Naive thymus-derived CD8-positive, alpha-beta T cell (primary cell): ENCODE results near the gene LHX4. TPM values are rescaled to one million over a fixed set of nuclear protein-coding genes. Genes with fewer than 3 reads are reported as not detected.
"Not testable (repeated sequence)": the region's sequence is repeated elsewhere in the genome, so short reads cannot be mapped to it uniquely, and the experiment has no call there.

ENCODE experiments used
- ATAC-seq, 2 donors: fragments of 150-1000 bp; cut with Tn5 transposase in 1 of 2; sonication (Bioruptor Pico), chemical (Tn5 transposase) in 1 of 2; 1 replicate in 1 of 2; 2 replicates in 1 of 2; pipeline ENCODE4 v1.10.0; 2021; ENCODE audit warnings: mild to moderate bottlenecking in 2 of 2, moderate library complexity in 2 of 2
- POLR2A ChIA-PET: fragments of 350-600 bp; sonication (Branson Sonifier 250); formaldehyde crosslinking; loops from one replicate; lab custom pipeline; 2021; ENCODE audit warnings: antibody characterized with exemption; lab: Charles Lee
- DNase-seq, 10 donors: peaks; one replicate each; pipeline versions ENCODE4 v3.0.0 to v3.0.0-alpha.2; 2020 to 2022
- H3K27ac Mint-ChIP-seq, 10 donors: one replicate each; pipeline ENCODE4 v1.8.0; 2020 to 2022; ENCODE audit warnings: mild to moderate bottlenecking in 10 of 10, mixed read lengths in 10 of 10, moderate library complexity in 4 of 10, inconsistent platforms in 1 of 10
- H3K27me3 Mint-ChIP-seq, 5 donors: one replicate each; pipeline ENCODE4 v1.8.0; 2021 to 2022; ENCODE audit warnings: mixed read lengths in 5 of 5
- H3K36me3 Mint-ChIP-seq, 3 donors: one replicate each; pipeline ENCODE4 v1.8.0; 2020 to 2022; ENCODE audit warnings: mixed read lengths in 3 of 3, mild to moderate bottlenecking in 2 of 3, inconsistent platforms in 1 of 3
- H3K4me1 Mint-ChIP-seq, 4 donors: one replicate each; pipeline ENCODE4 v1.8.0; 2021 to 2022; ENCODE audit warnings: mixed read lengths in 4 of 4
- H3K4me3 Mint-ChIP-seq, 10 donors: one replicate each; pipeline ENCODE4 v1.8.0; 2020 to 2022; ENCODE audit warnings: mild to moderate bottlenecking in 10 of 10, mixed read lengths in 10 of 10, moderate library complexity in 6 of 10, inconsistent platforms in 1 of 10
- H3K9me3 Mint-ChIP-seq, 9 donors: one replicate each; pipeline ENCODE4 v1.8.0; 2020 to 2022; ENCODE audit warnings: mixed read lengths in 9 of 9, mild to moderate bottlenecking in 3 of 9, inconsistent platforms in 1 of 9, moderate library complexity in 1 of 9
- polyA plus RNA-seq, 3 donors: library from polyadenylated mRNA; unstranded; fragments of 300-500 nt; fragmentation: Illumina TruSeq; gene quantifications; one replicate each; pipeline ENCODE4 v1.2.3, GENCODE V29; 2021
- total RNA-seq, 8 experiments: library from RNA in 2 of 8; stranded (reverse) in 2 of 8; gene quantifications; one replicate each; pipeline ENCODE4 v1.2.3 and lab custom pipeline; 2021 to 2026

Gene LHX4
- total and polyA plus RNA-seq, 5 experiments from 2014 or later, result 0.09 to 0.25 (median 0.12) TPM; not detected in 2

- POLR2A ChIA-PET, result no interaction called here
- no peak overlapping the region for H3K27ac Mint-ChIP-seq
- DNase-seq (peak in 1 of 10 donors; percentile 23), ATAC-seq (no peak)
- H3K4me3 Mint-ChIP-seq, result no peak overlapping the region
- no peaks in the 10 kb centered on the region for H3K27me3 Mint-ChIP-seq
- H3K9me3 Mint-ChIP-seq, result no peaks in the 10 kb centered on the region
- peaks cover 0 to 21% (median 3%) of the 10 kb centered on the region in 3 donors for H3K36me3 Mint-ChIP-seq
- H3K4me1 Mint-ChIP-seq, result peaks cover 0 to 2% (median 0%) of the 10 kb centered on the region in 4 donors
Observed at GRCh38 chr1:180199018-180199417, 31.0 kb upstream of the LHX4 start.

GRCh38 chr1:180201451-180202200 is 28.4 kb upstream of the LHX4 start:
- ATAC-seq, result no peak

GRCh38 chr1:180202588-180202987 is 27.5 kb upstream of the LHX4 start:
- H3K9me3 Mint-ChIP-seq, DNase-seq, H3K36me3 Mint-ChIP-seq, ATAC-seq, H3K27me3 Mint-ChIP-seq, H3K4me1 Mint-ChIP-seq, POLR2A ChIA-PET, H3K4me3 Mint-ChIP-seq: not testable (repeated sequence)
- H3K27ac Mint-ChIP-seq, result peak overlapping the region in 1 of 10 donors; percentile 63

More at GRCh38 chr1:180201451-180202200, 28.4 kb upstream of the LHX4 start:
- H3K4me3 Mint-ChIP-seq, result no peak overlapping the region
- POLR2A ChIA-PET, result no interaction called here
- H3K9me3 Mint-ChIP-seq, result no peaks in the 10 kb centered on the region
- peak overlapping the region in 3 of 10 donors; percentile 14 to 80 (median 50) for H3K27ac Mint-ChIP-seq
- peak in 1 of 10 donors; percentile 13 for DNase-seq
- peaks cover 0 to 2% (median 0%) of the 10 kb centered on the region in 4 donors for H3K4me1 Mint-ChIP-seq
- H3K27me3 Mint-ChIP-seq, result no peaks in the 10 kb centered on the region
- peaks cover 0 to 6% (median 0%) of the 10 kb centered on the region in 3 donors for H3K36me3 Mint-ChIP-seq

GRCh38 chr1:180204231-180204630 is 25.8 kb upstream of the LHX4 start:
- Mint-ChIP-seq H3K27me3 (no peaks in the 10 kb centered on the region), H3K4me3 (no peak overlapping the region), H3K27ac (no peak overlapping the region), H3K4me1 (peaks cover 0 to 1% (median 0%) of the 10 kb centered on the region in 4 donors), H3K36me3 (no peaks in the 10 kb centered on the region), H3K9me3 (no peaks in the 10 kb centered on the region)
- POLR2A ChIA-PET, result no interaction called here
- ATAC-seq (no peak), DNase-seq (peak in 1 of 10 donors; percentile 24)

- POLR2A ChIA-PET, result interaction anchor here (0.8 kb wide), 1 partner anchor 11 kb away, joined by 3 read pairs; no protein-coding TSS in a partner anchor
- DNase-seq (peak in 1 of 10 donors; percentile 26), ATAC-seq (no peak)
- Mint-ChIP-seq H3K27me3 (peaks cover 0 to 9% (median 6%) of the 10 kb centered on the region in 5 donors), H3K4me3 (no peak overlapping the region), H3K9me3 (no peaks in the 10 kb centered on the region), H3K36me3 (no peaks in the 10 kb centered on the region), H3K4me1 (no peaks in the 10 kb centered on the region), H3K27ac (no peak overlapping the region)
Observed at GRCh38 chr1:180206581-180206980, 23.5 kb upstream of the LHX4 start.

- no peaks in the 10 kb centered on the region for H3K36me3 Mint-ChIP-seq
- H3K9me3 Mint-ChIP-seq, result no peaks in the 10 kb centered on the region
- H3K27ac Mint-ChIP-seq, result peak overlapping the region in 1 of 10 donors; percentile 17
- ATAC-seq (no peak), DNase-seq (peak in 1 of 10 donors; percentile 7)
- peaks cover 0 to 15% (median 9%) of the 10 kb centered on the region in 5 donors for H3K27me3 Mint-ChIP-seq
- POLR2A ChIA-PET, result no interaction called here
- peaks cover 0 to 3% (median 2%) of the 10 kb centered on the region in 4 donors for H3K4me1 Mint-ChIP-seq
- H3K4me3 Mint-ChIP-seq, result no peak overlapping the region
Observed at GRCh38 chr1:180208264-180208663, 21.8 kb upstream of the LHX4 start.

GRCh38 chr1:180210008-180210620 is 19.9 kb upstream of the LHX4 start:
- H3K4me1 Mint-ChIP-seq, result peaks cover 5 to 12% (median 10%) of the 10 kb centered on the region in 4 donors
- H3K27me3 Mint-ChIP-seq, result peaks cover 0 to 15% (median 9%) of the 10 kb centered on the region in 5 donors
- no peak for DNase-seq
- H3K4me3 Mint-ChIP-seq, result no peak overlapping the region
- H3K36me3 Mint-ChIP-seq, result no peaks in the 10 kb centered on the region
- no peak for ATAC-seq
- no peaks in the 10 kb centered on the region for H3K9me3 Mint-ChIP-seq
- POLR2A ChIA-PET, result no interaction called here
- H3K27ac Mint-ChIP-seq, result peak overlapping the region in 1 of 10 donors; percentile 9

GRCh38 chr1:180211156-180211859 is 18.8 kb upstream of the LHX4 start:
- H3K9me3 Mint-ChIP-seq, result no peaks in the 10 kb centered on the region
- H3K4me1 Mint-ChIP-seq, result peaks cover 5 to 12% (median 10%) of the 10 kb centered on the region in 4 donors
- no peaks in the 10 kb centered on the region for H3K36me3 Mint-ChIP-seq
- DNase-seq (peak in 1 of 10 donors; percentile 44), ATAC-seq (no peak)
- peaks cover 0 to 15% (median 9%) of the 10 kb centered on the region in 5 donors for H3K27me3 Mint-ChIP-seq
- no peak overlapping the region for H3K4me3 Mint-ChIP-seq
- H3K27ac Mint-ChIP-seq, result no peak overlapping the region
- POLR2A ChIA-PET, result no interaction called here

GRCh38 chr1:180211860-180212229 is 18.2 kb upstream of the LHX4 start:
- DNase-seq, result no peak
- ATAC-seq, result no peak
- Mint-ChIP-seq H3K9me3 (no peaks in the 10 kb centered on the region), H3K4me1 (peaks cover 5 to 12% (median 10%) of the 10 kb centered on the region in 4 donors), H3K27ac (peak overlapping the region in 1 of 10 donors; percentile 4), H3K4me3 (no peak overlapping the region), H3K36me3 (no peaks in the 10 kb centered on the region), H3K27me3 (peaks cover 0 to 15% (median 9%) of the 10 kb centered on the region in 5 donors)
- POLR2A ChIA-PET, result no interaction called here

GRCh38 chr1:180213401-180214170 is 16.5 kb upstream of the LHX4 start:
- POLR2A ChIA-PET, result no interaction called here
- DNase-seq (peak in 3 of 10 donors; percentile 28 to 43 (median 38)), ATAC-seq (peak; percentile 28 to 74)
- H3K9me3 Mint-ChIP-seq, result no peaks in the 10 kb centered on the region
- no peaks in the 10 kb centered on the region for H3K36me3 Mint-ChIP-seq
- H3K4me1 Mint-ChIP-seq, result peaks cover 5 to 12% (median 10%) of the 10 kb centered on the region in 4 donors
- H3K27me3 Mint-ChIP-seq, result peaks cover 0 to 15% (median 9%) of the 10 kb centered on the region in 5 donors
- H3K27ac Mint-ChIP-seq, result peak overlapping the region in 4 of 10 donors; percentile 29 to 77 (median 58)
- H3K4me3 Mint-ChIP-seq, result peak overlapping the region in 9 of 10 donors; percentile 28 to 80 (median 72)

GRCh38 chr1:180215856-180216625 is 14.0 kb upstream of the LHX4 start:
- POLR2A ChIA-PET, result no interaction called here
- no peak overlapping the region for H3K4me3 Mint-ChIP-seq

More at GRCh38 chr1:180215856-180216625, 14.0 kb upstream of the LHX4 start:
- Mint-ChIP-seq H3K36me3 (no peaks in the 10 kb centered on the region), H3K9me3 (no peaks in the 10 kb centered on the region), H3K27me3 (peaks cover 1 to 11% (median 9%) of the 10 kb centered on the region in 5 donors), H3K4me1 (peaks cover 5 to 12% (median 10%) of the 10 kb centered on the region in 4 donors), H3K27ac (peak overlapping the region in 1 of 10 donors; percentile 24)
- DNase-seq (no peak), ATAC-seq (no peak)
